Measurements from ENCODE around the gene CLDN20.
"Not testable (repeated sequence)": the region's sequence is repeated elsewhere in the genome, so short reads cannot be mapped to it uniquely, and the experiment has no call there.

CLDN20 gene

DNA sequence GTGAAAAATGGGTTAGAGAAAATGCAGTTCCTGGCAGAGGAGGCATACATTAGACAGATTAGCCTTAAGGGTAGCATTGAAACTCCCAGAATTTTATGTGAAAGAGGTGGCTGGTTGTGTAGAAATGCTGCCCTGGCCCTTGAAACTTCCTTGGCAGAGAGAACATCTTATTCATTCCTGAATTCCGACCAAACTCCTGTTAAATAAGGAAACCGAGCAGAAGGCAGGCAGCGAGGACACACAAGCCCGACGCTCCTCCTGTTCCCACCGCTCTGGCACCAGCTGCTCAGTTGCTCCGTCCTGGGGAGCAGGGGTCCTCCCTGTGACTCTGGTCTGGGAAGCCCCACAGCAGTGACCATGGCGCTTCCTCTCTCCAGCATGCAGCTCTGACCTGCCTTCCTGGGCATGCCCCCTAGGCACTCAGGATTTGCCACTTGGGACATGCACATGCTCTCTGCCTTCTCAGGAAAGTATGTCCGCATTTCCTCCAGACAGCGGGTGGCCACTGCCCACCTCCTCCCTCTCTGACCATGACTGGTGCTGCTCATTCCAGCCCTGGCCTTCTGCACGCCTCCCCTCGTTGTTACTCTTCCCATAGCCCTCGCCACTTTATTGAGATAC is 35.2 kb upstream of the CLDN20 start:
- Histone ChIP-seq H3K9ac (ENCODE audit: low read depth, low read length) (no peak overlapping the region), H3K4me1 (ENCODE audit: control insufficient read depth, insufficient read depth, low read length) (peaks cover 13% of the 10 kb centered on the region)

DNA sequence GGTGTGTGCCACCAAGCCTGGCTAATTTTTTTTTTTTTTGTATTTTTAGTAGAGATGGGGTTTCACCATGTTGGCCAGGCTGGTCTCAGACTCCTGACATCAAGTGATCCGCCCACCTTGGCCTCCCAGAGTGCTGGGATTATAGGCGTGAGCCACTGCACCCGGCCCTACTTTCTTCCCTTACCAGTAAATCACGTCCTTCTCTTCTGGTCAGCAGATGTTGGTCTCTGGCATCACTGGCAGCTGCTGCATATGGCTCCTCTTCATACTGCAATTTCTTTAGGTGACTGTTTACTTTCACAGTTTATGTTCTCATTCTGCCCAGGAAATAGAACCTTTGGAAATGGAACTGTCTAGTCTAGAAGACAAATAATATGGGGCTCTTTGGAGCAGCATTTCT is 32.8 kb upstream of the CLDN20 start:
- not testable (repeated sequence) for H3K4me3 ChIP-seq (ENCODE audit: low read length); H3K27me3 ChIP-seq (ENCODE audit: control insufficient read depth, insufficient read depth, low read length); H3K9ac ChIP-seq (ENCODE audit: low read depth, low read length); H3K4me2 ChIP-seq (ENCODE audit: low read length); H3K36me3 ChIP-seq (ENCODE audit: insufficient read depth, low read length); H3K9me3 ChIP-seq (replicated peaks; ENCODE audit: low read length); H3K4me1 ChIP-seq (ENCODE audit: control insufficient read depth, insufficient read depth, low read length)

More for the DNA sequence above, 35.2 kb upstream of the CLDN20 start:
- no peaks in the 10 kb centered on the region for H3K9me3 ChIP-seq (replicated peaks; ENCODE audit: low read length)
- no peaks in the 10 kb centered on the region for H3K36me3 ChIP-seq (ENCODE audit: insufficient read depth, low read length)
- no peaks in the 10 kb centered on the region for H3K27me3 ChIP-seq (ENCODE audit: control insufficient read depth, insufficient read depth, low read length)
- H3K4me2 ChIP-seq (ENCODE audit: low read length): no peak overlapping the region
- H3K4me3 ChIP-seq (ENCODE audit: low read length): no peak overlapping the region

DNA sequence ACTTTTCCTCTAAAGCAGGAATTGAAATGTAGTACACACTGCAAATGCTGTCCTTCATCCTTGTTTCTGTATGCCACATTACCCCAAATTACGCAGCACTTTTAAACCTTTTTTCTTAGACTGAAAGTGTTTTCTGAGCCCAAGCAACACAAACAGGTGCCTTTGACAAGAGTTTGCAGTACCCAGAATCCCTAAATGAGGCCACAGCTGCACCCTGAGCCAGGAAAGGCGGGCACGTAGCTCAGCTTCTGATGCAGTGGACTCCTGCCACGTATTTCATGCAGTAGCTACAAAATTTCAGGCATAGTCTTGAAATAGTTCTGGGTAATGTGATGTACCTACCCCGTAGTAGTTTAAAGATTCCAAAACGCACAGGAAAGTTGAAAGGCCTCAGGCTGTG is 31.0 kb upstream of the CLDN20 start:
- Histone ChIP-seq H3K4me1 (ENCODE audit: control insufficient read depth, insufficient read depth, low read length) (no peaks in the 10 kb centered on the region), H3K9me3 (replicated peaks; ENCODE audit: low read length) (no peaks in the 10 kb centered on the region), H3K36me3 (ENCODE audit: insufficient read depth, low read length) (no peaks in the 10 kb centered on the region), H3K27me3 (ENCODE audit: control insufficient read depth, insufficient read depth, low read length) (no peaks in the 10 kb centered on the region), H3K4me2 (ENCODE audit: low read length) (no peak overlapping the region), H3K9ac (ENCODE audit: low read depth, low read length) (no peak overlapping the region), H3K4me3 (ENCODE audit: low read length) (no peak overlapping the region)

DNA sequence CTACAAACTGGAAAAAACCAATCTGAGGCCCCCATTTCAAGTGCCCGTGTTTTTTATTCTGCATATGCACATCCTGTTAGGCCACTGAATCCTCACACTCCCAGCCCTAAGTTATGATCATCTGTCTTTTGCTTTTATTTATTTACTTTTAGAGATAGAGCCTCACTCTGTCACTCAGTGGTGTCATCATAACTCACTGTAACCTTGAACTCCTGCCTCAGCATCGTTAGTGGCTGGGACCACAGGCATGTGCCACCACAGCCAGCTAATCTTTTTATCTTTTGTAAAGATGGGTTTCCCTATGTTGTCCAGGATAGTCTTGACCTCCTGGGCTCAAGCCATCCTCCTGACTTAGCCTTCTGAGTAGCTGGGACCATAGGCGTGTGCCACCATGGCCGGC is 29.6 kb upstream of the CLDN20 start:
- Histone ChIP-seq H3K4me2 (ENCODE audit: low read length) (no peak overlapping the region), H3K9ac (ENCODE audit: low read depth, low read length) (no peak overlapping the region)

DNA sequence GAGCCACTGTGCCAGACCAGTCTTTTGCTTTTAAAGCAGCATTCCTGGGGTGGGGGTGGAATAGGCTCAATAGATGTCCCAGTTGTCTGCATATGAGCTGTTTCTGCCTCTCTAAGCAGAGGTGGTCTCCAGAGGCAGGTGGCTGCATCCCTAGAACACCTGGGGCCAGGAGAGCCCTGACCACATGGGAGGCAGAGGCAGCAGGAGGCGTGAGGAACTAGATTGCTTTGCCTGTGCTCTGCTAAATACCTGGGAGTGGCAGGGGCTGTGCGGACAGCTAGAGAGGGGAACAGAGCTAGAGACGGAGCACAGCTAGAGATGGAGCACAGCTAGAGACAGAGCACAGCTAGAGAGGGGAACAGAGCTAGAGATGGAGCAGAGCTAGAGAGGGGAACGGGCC is 29.1 kb upstream of the CLDN20 start:
- H3K4me1 ChIP-seq (ENCODE audit: control insufficient read depth, insufficient read depth, low read length): no peaks in the 10 kb centered on the region
- H3K27me3 ChIP-seq (ENCODE audit: control insufficient read depth, insufficient read depth, low read length): no peaks in the 10 kb centered on the region
- H3K9me3 ChIP-seq (replicated peaks; ENCODE audit: low read length): no peaks in the 10 kb centered on the region
- H3K4me2 ChIP-seq (ENCODE audit: low read length): no peak overlapping the region
- H3K36me3 ChIP-seq (ENCODE audit: insufficient read depth, low read length): no peaks in the 10 kb centered on the region
- H3K4me3 ChIP-seq (ENCODE audit: low read length): no peak overlapping the region
- H3K9ac ChIP-seq (ENCODE audit: low read depth, low read length): no peak overlapping the region

More for the DNA sequence above, 29.6 kb upstream of the CLDN20 start:
- Histone ChIP-seq H3K27me3 (ENCODE audit: control insufficient read depth, insufficient read depth, low read length) (no peaks in the 10 kb centered on the region), H3K9me3 (replicated peaks; ENCODE audit: low read length) (no peaks in the 10 kb centered on the region), H3K36me3 (ENCODE audit: insufficient read depth, low read length) (no peaks in the 10 kb centered on the region), H3K4me1 (ENCODE audit: control insufficient read depth, insufficient read depth, low read length) (no peaks in the 10 kb centered on the region), H3K4me3 (ENCODE audit: low read length) (no peak overlapping the region)

DNA sequence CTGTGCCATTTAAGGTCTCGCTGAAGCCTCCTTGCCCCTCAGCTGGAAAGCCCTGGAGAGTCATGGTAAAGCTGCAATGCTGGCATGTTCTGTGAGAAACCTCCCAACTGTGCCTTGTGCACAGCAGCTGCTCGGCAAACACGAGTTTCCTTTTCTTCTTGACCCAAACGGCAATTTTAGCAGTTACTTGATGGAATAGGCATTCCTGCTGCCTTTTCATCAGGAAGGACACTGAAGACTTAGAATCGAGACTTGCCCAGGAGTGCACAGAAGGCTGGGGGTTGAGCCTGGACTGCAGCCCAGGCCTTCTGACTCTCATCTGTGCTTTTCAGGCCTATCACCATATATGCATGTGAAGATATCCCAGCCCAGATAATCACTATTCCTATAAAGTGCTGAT is 28.7 kb upstream of the CLDN20 start:
- H3K4me3 ChIP-seq (ENCODE audit: low read length): no peak overlapping the region
- no peak overlapping the region for H3K9ac ChIP-seq (ENCODE audit: low read depth, low read length)
- H3K27me3 ChIP-seq (ENCODE audit: control insufficient read depth, insufficient read depth, low read length): no peaks in the 10 kb centered on the region
- no peak overlapping the region for H3K4me2 ChIP-seq (ENCODE audit: low read length)
- H3K36me3 ChIP-seq (ENCODE audit: insufficient read depth, low read length): no peaks in the 10 kb centered on the region
- no peaks in the 10 kb centered on the region for H3K4me1 ChIP-seq (ENCODE audit: control insufficient read depth, insufficient read depth, low read length)
- no peaks in the 10 kb centered on the region for H3K9me3 ChIP-seq (replicated peaks; ENCODE audit: low read length)

DNA sequence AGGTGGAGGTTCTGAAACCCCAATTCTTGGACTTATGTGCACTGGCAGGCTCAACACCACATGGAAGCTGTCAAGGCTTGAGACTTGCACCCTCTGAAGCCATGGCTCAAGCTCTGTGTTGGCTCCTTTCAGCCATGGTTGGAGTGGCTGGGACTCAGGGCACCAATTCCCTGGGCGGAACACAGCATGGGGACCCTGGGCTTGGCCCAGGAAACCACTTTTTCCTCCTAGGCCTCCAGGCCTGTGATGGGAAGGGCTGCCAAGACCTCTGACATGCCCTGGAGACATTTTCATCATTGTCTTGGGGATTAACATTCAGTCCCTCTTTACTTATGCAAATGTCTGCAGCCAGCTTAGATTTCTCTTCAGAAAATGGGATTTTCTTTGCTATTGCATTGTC is 26.2 kb upstream of the CLDN20 start:
- H3K9ac ChIP-seq (ENCODE audit: low read depth, low read length): no peak overlapping the region
- no peaks in the 10 kb centered on the region for H3K9me3 ChIP-seq (replicated peaks; ENCODE audit: low read length)
- no peaks in the 10 kb centered on the region for H3K27me3 ChIP-seq (ENCODE audit: control insufficient read depth, insufficient read depth, low read length)
- H3K4me2 ChIP-seq (ENCODE audit: low read length): no peak overlapping the region
- no peak overlapping the region for H3K4me3 ChIP-seq (ENCODE audit: low read length)
- H3K4me1 ChIP-seq (ENCODE audit: control insufficient read depth, insufficient read depth, low read length): no peaks in the 10 kb centered on the region
- H3K36me3 ChIP-seq (ENCODE audit: insufficient read depth, low read length): no peaks in the 10 kb centered on the region

DNA sequence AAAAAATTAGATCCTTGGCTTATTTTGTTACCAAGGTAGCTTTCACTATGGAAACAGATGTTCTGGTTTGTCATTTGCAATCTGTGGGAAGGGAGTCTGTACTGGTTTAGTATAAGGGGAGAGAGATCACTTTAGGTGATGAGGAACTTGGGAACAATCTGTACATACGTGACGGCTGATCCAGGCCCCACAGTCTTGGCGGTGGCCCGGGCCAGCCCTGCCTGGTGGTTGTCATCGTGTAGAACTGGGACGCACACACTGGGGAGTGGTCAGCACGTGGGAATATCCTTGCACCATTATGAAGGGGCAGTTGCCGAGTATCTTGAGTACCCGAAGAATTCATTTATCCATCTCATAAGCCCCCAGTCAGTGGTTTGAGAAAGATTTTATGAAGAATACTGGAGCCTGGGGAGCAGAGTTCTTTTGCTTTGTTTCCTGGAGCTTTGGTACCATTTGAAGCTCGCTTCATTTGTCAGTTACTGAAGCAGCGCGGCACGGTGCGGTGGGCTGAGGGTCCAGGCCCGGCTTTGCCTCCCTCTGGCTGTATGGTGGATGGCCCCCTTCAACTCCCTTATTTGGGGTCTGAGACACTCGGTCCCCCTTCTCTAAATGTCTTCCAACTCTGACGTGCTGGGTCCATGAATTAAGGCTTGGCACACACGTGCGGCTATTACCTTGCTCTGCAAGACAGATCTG is 22.8 kb upstream of the CLDN20 start:
- H3K4me3 ChIP-seq (ENCODE audit: low read length): no peak overlapping the region
- no peaks in the 10 kb centered on the region for H3K9me3 ChIP-seq (replicated peaks; ENCODE audit: low read length)
- H3K4me2 ChIP-seq (ENCODE audit: low read length): no peak overlapping the region
- no peaks in the 10 kb centered on the region for H3K36me3 ChIP-seq (ENCODE audit: insufficient read depth, low read length)
- H3K27me3 ChIP-seq (ENCODE audit: control insufficient read depth, insufficient read depth, low read length): no peaks in the 10 kb centered on the region
- no peak overlapping the region for H3K9ac ChIP-seq (ENCODE audit: low read depth, low read length)
- H3K4me1 ChIP-seq (ENCODE audit: control insufficient read depth, insufficient read depth, low read length): peaks cover 4% of the 10 kb centered on the region

DNA sequence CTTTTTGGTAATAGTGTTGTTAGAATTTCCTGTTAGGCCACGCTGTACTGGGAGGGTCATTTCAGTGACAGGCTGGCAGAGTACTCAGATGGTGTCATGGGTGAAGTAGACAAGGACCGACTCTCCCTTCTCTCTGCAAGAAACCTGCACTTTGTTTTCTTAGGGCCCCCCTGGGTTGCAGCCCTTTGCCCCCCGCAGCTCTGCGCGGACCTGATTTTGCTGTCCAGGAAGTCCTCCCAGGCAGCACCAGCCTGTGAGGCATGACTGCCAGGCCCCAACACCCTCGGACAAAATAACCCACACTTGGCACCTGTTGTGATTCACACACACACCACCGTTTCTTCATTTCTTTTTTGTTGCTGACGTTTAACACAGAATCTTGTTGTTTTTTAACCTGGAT is 21.8 kb upstream of the CLDN20 start:
- peaks cover 8% of the 10 kb centered on the region for H3K4me1 ChIP-seq (ENCODE audit: control insufficient read depth, insufficient read depth, low read length)
- no peaks in the 10 kb centered on the region for H3K9me3 ChIP-seq (replicated peaks; ENCODE audit: low read length)
- no peak overlapping the region for H3K9ac ChIP-seq (ENCODE audit: low read depth, low read length)
- H3K4me2 ChIP-seq (ENCODE audit: low read length): no peak overlapping the region
- H3K27me3 ChIP-seq (ENCODE audit: control insufficient read depth, insufficient read depth, low read length): no peaks in the 10 kb centered on the region
- H3K4me3 ChIP-seq (ENCODE audit: low read length): no peak overlapping the region
- H3K36me3 ChIP-seq (ENCODE audit: insufficient read depth, low read length): peaks cover 4% of the 10 kb centered on the region

DNA sequence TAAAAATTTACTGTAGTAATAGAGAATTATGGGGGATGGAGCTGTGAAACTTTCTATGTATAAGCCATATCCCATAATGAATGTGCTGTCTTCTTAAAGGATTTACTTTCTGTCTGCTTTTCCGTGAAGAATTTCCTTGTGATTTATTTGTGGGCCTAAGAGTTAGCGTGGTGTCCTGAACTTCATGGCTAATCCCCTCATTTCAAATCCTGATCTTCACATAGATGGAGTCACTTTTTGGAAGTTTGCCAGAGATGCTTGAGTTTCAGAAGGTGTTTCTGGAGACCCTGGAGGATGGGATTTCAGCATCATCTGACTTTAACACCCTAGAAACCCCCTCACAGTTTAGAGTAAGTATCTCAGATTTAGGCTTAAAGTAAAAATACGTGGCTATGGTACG is 19.4 kb upstream of the CLDN20 start:
- H3K36me3 ChIP-seq (ENCODE audit: insufficient read depth, low read length): peaks cover 4% of the 10 kb centered on the region
- no peak overlapping the region for H3K4me2 ChIP-seq (ENCODE audit: low read length)
- H3K9ac ChIP-seq (ENCODE audit: low read depth, low read length): no peak overlapping the region
- peaks cover 21% of the 10 kb centered on the region for H3K4me1 ChIP-seq (ENCODE audit: control insufficient read depth, insufficient read depth, low read length)
- H3K4me3 ChIP-seq (ENCODE audit: low read length): no peak overlapping the region
- no peaks in the 10 kb centered on the region for H3K9me3 ChIP-seq (replicated peaks; ENCODE audit: low read length)
- no peaks in the 10 kb centered on the region for H3K27me3 ChIP-seq (ENCODE audit: control insufficient read depth, insufficient read depth, low read length)

DNA sequence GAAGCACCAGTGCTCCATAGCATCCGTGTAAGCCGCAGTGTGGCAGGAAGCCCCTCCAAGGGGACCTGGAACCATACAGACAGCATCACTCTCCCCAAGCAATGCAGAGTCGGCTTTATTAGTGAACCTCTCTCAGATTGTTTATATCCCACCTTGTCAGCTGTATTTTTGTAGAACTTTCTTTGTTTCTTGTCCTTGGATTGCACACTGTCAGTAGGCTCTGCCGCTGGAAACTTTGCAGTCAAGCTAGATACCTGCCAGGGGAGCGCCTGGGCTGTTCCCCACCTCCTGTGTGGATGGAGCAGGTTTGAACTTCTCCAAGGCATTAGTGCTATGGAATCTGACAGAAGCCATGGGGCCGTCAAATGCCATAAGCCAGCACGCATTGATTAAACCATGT is 18.6 kb upstream of the CLDN20 start:
- H3K9ac ChIP-seq (ENCODE audit: low read depth, low read length): no peak overlapping the region
- no peak overlapping the region for H3K4me3 ChIP-seq (ENCODE audit: low read length)
- H3K36me3 ChIP-seq (ENCODE audit: insufficient read depth, low read length): peaks cover 8% of the 10 kb centered on the region
- H3K4me1 ChIP-seq (ENCODE audit: control insufficient read depth, insufficient read depth, low read length): peaks cover 21% of the 10 kb centered on the region
- no peak overlapping the region for H3K4me2 ChIP-seq (ENCODE audit: low read length)
- H3K27me3 ChIP-seq (ENCODE audit: control insufficient read depth, insufficient read depth, low read length): no peaks in the 10 kb centered on the region
- no peaks in the 10 kb centered on the region for H3K9me3 ChIP-seq (replicated peaks; ENCODE audit: low read length)

DNA sequence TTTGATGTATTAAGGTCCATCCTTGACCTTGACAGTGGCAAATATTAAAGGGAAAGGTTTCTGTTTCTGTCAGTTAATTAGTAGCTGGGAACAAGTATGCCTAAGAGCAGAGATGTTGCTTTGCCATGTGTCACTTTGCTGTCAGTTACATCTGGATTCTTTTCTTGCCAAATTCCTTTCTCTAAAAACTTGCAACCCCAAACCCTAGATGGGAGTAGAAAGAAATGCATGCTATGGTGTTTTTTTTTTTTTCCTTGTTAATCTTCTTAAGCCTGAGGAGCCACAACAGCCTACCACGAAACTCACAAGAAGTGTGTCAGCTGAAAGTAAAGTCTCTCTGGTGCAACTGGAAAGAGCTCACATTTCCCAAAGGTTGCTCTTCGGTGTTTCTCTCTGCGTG is 18.0 kb upstream of the CLDN20 start:
- H3K4me2 ChIP-seq (ENCODE audit: low read length): no peak overlapping the region
- H3K4me1 ChIP-seq (ENCODE audit: control insufficient read depth, insufficient read depth, low read length): peaks cover 21% of the 10 kb centered on the region
- no peak overlapping the region for H3K4me3 ChIP-seq (ENCODE audit: low read length)
- H3K9me3 ChIP-seq (replicated peaks; ENCODE audit: low read length): no peaks in the 10 kb centered on the region
- H3K36me3 ChIP-seq (ENCODE audit: insufficient read depth, low read length): peaks cover 14% of the 10 kb centered on the region
- H3K9ac ChIP-seq (ENCODE audit: low read depth, low read length): no peak overlapping the region
- H3K27me3 ChIP-seq (ENCODE audit: control insufficient read depth, insufficient read depth, low read length): no peaks in the 10 kb centered on the region
